ENCODE results near the gene UNKL.
A peak's percentile ranks its signal among the peaks of the same experiment; 100 is the strongest.

The UNKL gene

DNA sequence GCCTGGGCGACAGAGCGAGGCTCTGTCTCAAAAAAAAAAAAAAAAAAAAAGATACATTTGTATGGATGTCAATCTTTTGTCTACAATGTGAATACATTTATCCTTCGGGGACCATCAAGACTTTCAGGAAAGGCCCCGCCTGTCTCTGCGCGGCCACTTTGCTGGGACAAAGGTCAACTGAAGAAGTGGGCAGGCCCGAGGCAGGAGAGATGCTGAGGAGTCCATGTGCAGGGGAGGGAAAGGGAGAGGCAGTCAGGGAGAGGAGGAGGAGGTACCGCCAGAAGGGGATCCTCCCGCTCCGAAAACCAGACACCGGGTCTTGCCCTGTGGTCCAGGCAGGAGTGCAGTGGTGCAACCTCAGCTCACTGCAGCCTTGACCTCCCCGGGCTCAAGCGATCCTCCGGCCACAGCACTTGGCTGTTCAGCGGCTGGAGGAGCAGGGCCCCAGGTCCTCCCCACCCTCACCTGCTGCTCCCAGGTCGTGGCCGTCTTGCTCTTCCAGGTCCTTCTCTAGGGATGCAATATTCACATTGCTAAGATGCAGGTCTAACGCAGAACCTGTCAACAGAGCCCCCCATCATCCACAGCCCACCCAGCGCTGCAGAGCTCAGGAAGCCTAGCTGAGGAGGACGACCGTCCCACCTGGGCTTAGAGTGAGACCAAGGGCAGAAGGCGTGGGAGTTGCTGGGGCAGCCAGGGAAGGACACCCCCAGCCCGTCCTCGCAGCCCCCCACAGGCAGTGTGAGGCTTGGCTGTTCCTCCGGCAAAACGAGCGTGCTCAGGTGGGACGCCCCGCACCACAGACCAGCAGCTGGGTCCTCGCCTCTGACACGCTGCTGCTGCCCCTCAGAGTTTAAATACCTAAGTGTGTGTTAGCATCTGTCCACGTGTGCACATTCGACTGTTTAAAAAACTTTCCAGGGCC lies 43.2 kb downstream of the UNKL start:
- no peak overlapping the region for H3K4me3 ChIP-seq (ENCODE audit: control insufficient read depth, low read depth, low read length)
- TF ChIP-seq, protein P1, sequence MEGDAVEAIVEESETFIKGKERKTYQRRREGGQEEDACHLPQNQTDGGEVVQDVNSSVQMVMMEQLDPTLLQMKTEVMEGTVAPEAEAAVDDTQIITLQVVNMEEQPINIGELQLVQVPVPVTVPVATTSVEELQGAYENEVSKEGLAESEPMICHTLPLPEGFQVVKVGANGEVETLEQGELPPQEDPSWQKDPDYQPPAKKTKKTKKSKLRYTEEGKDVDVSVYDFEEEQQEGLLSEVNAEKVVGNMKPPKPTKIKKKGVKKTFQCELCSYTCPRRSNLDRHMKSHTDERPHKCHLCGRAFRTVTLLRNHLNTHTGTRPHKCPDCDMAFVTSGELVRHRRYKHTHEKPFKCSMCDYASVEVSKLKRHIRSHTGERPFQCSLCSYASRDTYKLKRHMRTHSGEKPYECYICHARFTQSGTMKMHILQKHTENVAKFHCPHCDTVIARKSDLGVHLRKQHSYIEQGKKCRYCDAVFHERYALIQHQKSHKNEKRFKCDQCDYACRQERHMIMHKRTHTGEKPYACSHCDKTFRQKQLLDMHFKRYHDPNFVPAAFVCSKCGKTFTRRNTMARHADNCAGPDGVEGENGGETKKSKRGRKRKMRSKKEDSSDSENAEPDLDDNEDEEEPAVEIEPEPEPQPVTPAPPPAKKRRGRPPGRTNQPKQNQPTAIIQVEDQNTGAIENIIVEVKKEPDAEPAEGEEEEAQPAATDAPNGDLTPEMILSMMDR (conservative IDR thresholded peaks at IDR 0.05; ENCODE audit: control insufficient read depth, insufficient read depth, low read depth, low read length): no peak

DNA sequence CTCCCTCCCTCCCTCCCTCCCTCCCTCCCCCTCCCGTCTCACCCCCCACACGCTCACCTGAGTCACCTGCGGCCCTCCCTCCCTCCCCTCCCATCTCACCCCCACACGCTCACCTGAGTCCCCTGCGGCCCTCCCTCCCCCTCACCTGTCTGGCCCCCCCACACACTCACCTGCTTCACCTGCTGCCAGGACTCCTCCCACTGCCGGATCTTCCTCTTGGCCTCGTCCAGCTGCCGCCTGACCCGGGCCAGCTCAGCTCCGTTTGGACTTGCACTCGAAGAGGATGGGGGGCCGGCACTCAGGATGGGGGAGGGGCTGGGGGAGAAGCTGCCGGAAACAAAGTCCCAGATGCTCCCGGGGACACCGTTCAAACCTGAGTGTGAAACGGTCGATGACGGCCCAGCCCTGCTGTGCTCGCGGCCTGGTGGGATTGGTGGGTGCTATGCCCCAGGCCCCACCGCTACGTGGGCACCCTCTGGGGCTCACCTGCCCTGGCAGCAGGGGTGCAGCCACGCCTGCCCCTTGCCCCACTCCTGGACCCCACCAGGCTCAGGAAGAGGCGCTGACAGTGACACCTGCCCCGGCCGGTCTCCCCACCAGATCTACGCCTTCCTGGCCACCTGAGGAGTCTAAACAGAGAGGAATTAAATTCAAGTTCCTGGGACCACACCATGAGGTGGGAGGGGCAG lies 46.9 kb downstream of the UNKL start:
- no peak for DNase-seq (ENCODE audit: low read depth)
- no peak overlapping the region for H3K4me3 ChIP-seq (ENCODE audit: control insufficient read depth, low read depth, low read length)
- TF ChIP-seq, protein P1 (conservative IDR thresholded peaks at IDR 0.05; ENCODE audit: control insufficient read depth, insufficient read depth, low read depth, low read length): no peak

More for the DNA sequence above, 43.2 kb downstream of the UNKL start:
- no peak for DNase-seq (ENCODE audit: low read depth)

DNA sequence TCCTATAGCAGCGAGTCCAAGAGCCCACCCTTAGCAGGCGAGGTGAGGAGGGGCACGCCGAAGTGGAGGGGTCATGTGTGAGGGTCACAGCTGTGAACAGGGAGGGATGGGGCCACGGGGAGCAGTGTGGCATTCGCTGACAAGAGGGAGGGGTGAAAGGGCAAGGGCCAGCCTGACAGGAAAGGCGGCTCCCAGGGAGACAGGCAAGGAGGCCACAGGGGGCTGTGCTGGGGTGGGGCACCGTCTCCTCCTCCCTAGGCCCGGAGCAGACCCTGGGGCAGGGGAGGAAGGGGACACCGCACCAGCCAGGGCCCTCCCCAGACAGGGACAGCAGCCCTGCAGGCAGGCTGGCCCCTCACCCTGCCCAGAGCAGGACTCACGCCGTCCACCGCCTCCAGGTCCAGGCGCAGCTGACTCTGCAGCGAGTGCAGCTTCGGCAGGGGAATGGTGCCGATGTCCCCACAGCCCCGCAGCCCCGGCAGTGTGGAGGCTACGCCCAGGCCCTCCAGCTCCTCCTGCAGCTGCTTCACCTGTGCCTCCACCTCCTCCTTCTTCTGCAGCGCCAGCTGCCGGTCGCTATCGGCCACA lies 47.7 kb downstream of the UNKL start:
- no peak overlapping the region for H3K4me3 ChIP-seq (ENCODE audit: control insufficient read depth, low read depth, low read length)
- DNase-seq (ENCODE audit: low read depth): no peak
- TF ChIP-seq, protein P1 (conservative IDR thresholded peaks at IDR 0.05; ENCODE audit: control insufficient read depth, insufficient read depth, low read depth, low read length): no peak

DNA sequence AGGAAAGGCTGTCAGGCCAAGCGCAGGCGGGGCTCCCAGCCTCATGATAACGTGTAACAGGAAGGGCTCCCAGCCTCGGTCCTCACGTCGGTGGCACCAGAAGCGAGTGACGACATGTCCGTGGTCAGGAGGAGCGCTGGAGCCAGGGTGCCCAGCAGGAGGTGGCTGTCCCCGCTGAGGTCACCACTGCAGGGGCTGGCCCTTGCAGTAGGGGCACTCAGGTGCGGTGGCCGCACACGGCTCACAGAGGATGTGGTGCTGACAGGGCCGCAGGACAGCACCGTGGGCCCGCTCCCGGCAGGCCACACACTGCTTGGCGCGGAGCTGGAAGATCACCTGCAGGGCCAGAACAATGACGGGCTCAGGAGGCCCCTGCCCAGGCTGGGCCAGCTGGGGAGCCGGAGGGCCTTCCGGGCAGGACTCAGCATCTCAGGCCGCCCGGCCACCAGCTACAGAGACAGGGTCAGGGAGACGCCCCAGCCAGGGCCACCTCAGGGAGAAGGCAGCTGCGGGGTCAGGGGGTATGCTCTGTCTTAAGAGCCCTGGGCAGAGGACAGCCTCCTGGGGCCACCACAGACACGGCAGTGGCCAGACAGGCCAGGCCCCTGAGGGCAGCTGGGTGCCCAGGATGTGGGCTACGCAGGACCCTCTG lies 48.3 kb downstream of the UNKL start:
- DNase-seq (ENCODE audit: low read depth): no peak
- no peak overlapping the region for H3K4me3 ChIP-seq (ENCODE audit: control insufficient read depth, low read depth, low read length)
- TF ChIP-seq, protein P1 (conservative IDR thresholded peaks at IDR 0.05; ENCODE audit: control insufficient read depth, insufficient read depth, low read depth, low read length): no peak

DNA sequence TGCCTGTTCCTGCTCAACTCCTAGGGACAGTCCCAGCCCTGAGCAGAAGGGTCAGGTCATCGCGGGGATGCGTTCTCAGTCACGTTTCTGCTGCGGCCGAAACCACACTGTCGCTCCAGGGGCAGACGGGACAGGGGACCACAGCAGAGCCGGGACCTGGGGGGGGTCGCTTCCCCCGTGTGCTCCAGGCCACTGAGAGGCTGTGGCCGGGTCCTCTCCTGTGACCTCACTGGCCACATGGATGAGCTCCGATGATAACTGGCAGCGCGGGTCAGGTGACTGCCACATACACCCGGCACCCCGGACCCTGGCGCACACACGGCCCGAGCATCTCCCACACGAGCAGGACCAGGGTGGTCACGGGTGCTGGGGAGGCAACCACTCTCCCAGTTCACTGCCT lies 50.0 kb downstream of the UNKL start:
- TF ChIP-seq, protein P1 (conservative IDR thresholded peaks at IDR 0.05; ENCODE audit: control insufficient read depth, insufficient read depth, low read depth, low read length): no peak
- H3K4me3 ChIP-seq (ENCODE audit: control insufficient read depth, low read depth, low read length): no peak overlapping the region
- no peak for DNase-seq (ENCODE audit: low read depth)

DNA sequence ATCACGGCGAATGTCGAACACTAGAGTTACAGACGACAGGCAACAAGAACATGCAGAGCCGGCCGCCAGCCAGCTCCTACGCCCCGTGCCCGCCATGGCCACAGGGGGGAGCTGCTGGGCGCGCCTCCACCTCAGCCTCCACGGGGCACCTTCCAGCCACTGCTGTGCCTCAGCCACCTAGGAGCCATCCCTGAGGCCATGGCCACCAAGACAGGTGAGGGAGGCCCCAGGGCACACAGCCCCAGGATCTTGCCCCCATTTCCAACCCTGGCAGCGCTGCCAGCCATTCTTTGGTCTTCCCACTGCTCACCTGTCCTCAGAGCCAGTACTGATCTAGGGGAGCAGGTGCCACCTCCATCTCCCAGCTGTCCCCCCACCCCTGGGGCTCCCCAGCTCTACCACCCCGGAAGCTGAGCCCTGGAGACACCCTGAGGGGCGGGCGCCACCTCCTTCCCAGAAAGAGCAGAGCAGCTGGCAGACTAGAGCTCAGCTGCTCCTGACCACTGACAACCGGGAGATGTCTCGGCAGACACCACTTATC lies 50.9 kb downstream of the UNKL start:
- no peak overlapping the region for H3K4me3 ChIP-seq (ENCODE audit: control insufficient read depth, low read depth, low read length)
- DNase-seq (ENCODE audit: low read depth): peak; percentile 29
- TF ChIP-seq, protein P1 (conservative IDR thresholded peaks at IDR 0.05; ENCODE audit: control insufficient read depth, insufficient read depth, low read depth, low read length): peak; percentile 59
